Kidney tubule cell (primary cell): ENCODE measurements around the gene ELFN2.
A peak's percentile ranks its signal among the peaks of the same experiment; 100 is the strongest.

Experiments used
- DNase-seq: peaks from one replicate; pipeline ENCODE4 v3.0.0-alpha.2; 2018; ENCODE audit warnings: low spot score

The ELFN2 gene

DNA sequence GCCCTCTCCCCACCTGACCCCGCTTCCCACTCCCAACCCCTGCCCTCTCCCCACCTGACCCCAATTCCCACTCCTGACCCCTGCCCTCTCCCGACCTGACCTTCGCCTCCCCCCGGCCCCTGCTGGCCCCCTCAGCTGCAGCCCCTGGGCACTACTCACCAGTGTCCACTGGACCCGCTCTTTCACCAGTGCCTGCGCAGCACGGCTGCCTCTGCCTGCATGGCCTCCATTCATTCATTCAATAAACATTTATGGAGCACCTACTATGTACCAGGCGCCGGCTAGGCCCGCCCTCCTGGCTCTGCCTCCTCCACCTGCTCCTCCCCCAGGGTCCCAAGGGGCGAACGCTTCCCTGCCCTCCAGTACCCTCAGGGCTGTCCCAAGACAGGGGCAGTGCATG is 42.6 kb downstream of the ELFN2 start:
- no peak for DNase-seq

- DNase-seq: no peak
Measured at GRCh38 chr22:37383341-37383740, 43.9 kb downstream of the ELFN2 start.

DNA sequence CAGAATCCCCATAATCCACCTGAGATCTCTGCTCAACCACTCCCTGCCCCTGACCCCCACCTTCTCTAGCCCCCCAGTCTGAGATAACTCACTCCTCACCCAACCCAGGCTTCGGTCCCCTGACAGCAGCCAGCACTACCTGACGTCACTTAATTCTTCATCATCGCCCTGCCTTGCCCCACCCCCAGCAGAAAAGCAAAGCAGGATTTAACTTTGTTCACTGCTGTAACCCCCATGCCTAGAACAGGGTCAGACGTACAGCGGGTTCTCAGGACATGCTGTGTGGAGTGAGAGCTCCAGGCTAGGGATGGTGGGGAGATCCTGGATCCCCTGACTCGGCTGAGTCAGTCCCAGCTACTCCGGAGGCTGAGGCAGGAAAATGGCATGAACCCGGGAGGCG is 45.8 kb downstream of the ELFN2 start:
- DNase-seq: peak; percentile 44

GRCh38 chr22:37379722-37380121 is 47.6 kb downstream of the ELFN2 start:
- DNase-seq: peak; percentile 17

GRCh38 chr22:37379085-37379484 is 48.2 kb downstream of the ELFN2 start:
- DNase-seq: no peak

DNA sequence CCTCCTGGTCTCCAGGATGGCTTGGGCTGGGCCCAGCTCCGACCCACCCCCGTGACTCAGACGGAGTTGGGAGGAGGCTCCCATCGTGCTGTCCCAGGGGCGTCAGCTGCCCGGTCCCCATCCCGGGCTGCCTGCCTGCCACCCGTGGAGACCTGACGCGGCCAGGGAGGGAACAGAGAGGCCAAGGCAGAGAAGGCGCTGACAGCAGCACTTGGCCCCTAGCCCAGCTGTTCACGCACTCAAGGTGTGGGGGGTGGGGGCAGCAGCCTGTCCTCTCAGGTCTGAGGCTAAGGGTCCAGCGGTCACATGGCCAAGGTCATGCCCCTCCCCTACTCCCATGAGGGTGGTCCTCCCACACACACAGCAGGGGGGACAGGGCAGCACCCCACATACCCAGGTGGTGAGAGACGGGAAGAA is 48.6 kb downstream of the ELFN2 start:
- DNase-seq: peak; percentile 61

DNA sequence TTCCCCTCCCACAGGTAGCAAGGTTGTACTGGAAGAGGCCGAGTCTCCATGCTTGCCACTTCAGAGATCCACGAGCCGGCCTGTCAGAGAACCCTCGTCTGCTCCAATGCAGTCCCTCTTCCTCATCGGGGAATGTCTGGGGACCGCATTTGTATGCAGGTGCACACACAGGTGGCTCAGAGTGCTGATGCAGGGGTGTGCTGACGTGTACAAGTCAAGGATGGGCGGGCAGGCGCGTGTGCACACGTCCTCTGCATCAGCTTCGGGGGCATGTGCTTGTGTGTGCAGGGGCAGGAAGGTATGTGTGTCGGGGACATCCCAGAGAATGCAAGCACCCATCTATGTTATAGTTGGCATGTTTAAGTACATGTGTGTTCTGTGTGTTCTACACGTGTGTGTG is 49.4 kb downstream of the ELFN2 start:
- DNase-seq: peak; percentile 59

- DNase-seq: no peak
Measured at GRCh38 chr22:37377138-37377537, 50.1 kb downstream of the ELFN2 start.

- DNase-seq: no peak
Measured at GRCh38 chr22:37376643-37377042, 50.6 kb downstream of the ELFN2 start.

- DNase-seq: no peak
Measured at GRCh38 chr22:37375801-37376200, 51.5 kb downstream of the ELFN2 start.

DNA sequence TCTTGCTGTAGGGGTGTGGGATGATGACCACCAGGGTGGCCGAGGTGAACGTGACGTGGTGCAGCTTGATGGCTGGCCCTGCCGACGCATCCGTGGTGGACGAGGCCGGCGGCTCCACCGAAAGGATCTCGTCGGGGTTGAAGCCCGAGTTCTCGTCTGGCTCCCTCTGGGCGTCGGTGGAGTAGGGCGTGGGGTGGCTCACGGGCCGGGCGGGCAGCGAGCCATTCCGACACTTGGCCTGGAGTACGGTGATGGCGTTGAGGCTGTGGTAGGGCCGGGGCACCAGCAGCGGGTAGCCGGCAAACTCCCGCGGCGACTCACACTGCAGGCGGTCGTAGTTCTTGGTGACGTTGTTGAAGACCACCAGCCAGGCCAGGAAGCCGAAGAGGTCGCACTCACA is 52.7 kb downstream of the ELFN2 start:
- no peak for DNase-seq

DNA sequence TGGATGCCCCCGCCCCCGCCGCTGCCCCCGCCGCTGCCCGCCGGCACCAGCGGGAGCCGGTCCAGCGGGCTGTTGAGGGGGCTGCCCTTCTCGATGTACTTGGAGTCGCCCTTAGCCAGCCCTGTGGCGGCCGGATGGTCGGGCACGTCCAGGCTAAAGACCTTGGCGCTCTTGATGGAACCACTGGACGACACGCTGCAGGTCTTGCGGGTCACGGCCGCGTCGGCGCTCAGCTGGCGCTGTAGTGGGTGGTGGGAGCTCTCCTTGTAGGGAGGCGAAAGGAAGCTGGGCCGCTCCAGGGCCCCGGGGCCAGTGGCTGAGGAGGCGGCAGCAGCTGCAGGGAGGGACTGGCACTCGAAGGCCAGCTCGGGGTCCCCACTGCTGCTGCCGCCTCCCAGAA is 53.8 kb downstream of the ELFN2 start:
- no peak for DNase-seq

DNA sequence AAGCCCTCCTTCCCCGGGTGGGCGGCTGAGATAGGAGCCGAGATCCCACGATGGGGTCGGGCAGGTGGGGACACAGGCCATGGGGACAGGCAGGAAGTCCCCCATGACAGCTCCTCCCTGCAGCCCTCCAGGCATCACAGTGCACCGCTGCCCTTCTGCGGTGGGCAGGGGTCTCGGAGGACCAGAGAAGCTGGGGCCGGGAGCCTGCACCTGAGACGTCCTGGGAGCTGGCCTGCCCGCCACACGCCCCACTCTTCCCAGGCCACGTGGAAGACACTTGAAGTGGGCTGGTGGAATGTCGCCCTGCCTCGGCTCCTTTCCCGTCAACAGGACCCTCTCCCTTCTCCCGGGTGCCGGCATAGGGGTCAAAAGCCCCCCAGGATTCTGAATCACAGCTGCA is 55.4 kb downstream of the ELFN2 start:
- no peak for DNase-seq

DNA sequence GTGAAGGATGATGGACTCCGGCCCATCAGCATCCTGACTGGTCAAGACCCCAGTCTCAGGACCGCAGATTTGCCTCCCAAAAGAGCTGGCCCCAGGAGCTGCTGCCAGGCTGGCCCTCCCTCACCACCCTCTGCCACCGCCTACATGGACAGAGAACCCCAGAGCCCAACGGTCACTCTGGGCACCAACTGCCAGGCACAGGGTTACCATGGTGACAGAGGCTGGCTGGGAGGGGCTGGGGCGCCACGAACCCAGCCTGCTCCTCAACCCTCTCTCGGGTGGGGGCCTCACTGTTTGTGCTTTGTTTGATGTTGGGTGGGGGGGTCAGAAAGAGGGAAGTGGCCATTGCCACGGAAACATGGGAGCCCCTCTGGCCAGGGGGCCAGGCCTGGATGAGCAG is 55.8 kb downstream of the ELFN2 start:
- no peak for DNase-seq

DNA sequence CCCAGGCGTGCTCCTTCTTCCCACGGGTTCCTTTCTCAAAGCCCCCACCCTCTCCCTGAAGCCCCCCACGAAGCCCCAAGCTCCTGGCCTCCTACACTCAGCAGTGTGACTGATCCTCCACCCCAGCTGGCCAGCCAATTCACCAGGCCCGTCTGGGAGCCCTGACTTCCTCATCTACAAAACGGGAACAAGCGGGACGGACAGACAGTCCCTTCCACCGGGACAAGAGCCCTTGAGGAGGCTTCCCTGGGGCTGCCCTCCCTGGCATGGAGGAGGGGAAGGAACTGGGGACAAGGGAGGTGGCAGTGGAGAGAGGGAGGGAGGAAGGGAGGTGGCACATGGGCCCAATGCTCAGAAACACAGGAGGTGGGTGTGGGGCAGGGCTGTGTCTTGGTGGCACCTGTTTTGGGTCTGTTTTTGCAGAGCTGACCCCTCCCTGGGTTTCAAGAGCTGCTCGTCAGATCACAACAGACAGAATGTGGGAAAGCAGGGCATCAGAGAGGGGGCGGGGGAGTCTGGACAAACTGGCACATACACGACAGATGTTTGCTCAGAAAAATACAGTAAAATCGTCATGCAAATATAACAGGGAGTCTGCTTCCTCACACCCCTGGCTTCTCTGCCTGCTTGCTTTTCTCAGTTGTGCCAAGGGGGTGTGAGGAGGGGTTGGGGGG is 56.8 kb downstream of the ELFN2 start:
- DNase-seq: no peak

DNA sequence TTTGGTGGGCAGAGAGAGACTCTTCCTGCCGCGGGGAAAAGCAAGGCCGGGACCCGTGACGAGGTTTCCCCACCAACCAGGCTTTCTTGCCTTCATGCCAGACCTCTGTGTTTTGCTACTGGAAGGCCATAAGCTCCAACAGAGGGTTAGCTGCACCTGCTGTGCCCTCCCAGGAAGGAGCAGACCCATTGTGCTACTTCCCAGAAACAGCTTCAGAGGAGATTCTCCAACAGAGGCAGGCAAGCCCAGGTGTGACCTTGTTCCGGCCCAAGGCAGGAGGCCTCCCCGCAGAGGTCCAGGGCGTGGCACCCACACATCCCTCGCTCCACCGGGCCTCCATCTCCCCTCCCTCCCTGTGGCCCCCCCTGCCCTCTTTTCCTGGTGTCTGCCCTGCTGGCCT is 57.8 kb downstream of the ELFN2 start:
- DNase-seq: no peak

DNA sequence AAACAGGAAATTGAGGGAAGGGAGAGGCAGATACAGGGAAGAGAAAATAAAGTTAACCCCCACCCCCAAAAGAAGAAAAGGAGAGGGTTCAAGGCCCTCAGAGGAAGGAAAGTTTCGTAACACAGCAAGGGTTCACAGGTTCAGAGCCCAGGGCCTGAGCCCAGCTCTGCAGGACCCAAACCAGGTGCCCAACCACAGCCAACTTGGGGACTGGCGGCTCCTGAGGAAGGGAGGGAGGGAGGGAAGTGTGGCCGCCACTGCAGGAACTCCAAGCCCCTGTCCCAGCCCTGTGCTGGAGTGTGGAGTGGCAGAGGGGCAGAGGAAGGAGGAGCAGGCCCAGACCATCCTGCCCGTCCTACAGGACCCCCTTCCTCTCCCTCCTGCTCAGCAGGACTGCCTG is 59.2 kb downstream of the ELFN2 start:
- DNase-seq: no peak

GRCh38 chr22:37366601-37367000 is 60.7 kb downstream of the ELFN2 start:
- DNase-seq: no peak

DNA sequence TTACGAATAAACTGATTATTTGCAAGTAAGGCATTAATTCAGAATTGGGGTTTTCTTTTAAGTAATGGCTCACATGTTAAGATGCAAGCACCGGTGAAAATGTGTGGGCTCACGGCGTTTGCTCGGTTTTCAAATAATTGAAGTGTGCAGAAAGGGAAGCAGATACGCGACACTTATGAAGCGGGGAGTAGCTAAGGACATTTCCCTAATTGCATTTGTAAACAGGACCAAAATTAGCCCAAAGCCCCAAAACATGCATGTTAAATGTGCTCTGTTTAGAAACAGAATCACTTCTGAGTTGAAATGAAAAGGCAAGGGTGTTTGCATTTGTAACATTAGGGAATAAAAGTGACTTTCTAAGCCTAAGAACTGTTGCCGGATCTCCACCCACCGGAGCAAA is 61.3 kb downstream of the ELFN2 start:
- no peak for DNase-seq

GRCh38 chr22:37363261-37363992 is 63.9 kb downstream of the ELFN2 start:
- DNase-seq: no peak

- no peak for DNase-seq
Measured at GRCh38 chr22:37362621-37363020, 64.7 kb downstream of the ELFN2 start.

DNA sequence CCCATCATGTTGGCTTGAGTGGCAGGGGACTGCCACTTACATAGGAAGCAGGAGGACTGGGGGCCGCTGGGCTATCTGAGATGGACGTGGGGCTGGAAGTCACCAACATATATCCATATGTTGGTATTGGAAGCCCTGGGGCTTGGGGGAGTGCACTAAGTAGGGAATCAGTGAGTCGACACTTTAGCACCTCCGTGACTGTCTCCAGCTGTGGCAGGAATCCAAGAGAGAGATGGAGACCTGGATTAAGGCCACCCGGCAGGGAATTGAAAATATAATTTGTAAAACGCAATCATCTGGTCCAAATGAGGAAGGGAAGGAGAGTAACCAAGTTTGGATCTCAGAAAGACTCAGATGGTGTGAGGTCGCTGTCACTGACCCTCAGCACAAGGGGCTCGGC is 68.4 kb downstream of the ELFN2 start:
- no peak for DNase-seq

- no peak for DNase-seq
Measured at GRCh38 chr22:37358386-37358785, 68.9 kb downstream of the ELFN2 start.
